HG03575 (cell line): ENCODE measurements around the gene PLCH1.

Source experiments
- ATAC-seq: cut with Tn5 transposase; IDR thresholded peaks from one replicate; pipeline ENCODE4 v1.9.1; 2021; ENCODE audit not compliant: unreplicated experiment, insufficient number of reproducible peaks, low FRiP score; ENCODE audit errors: extremely low read depth

The PLCH1 gene

DNA sequence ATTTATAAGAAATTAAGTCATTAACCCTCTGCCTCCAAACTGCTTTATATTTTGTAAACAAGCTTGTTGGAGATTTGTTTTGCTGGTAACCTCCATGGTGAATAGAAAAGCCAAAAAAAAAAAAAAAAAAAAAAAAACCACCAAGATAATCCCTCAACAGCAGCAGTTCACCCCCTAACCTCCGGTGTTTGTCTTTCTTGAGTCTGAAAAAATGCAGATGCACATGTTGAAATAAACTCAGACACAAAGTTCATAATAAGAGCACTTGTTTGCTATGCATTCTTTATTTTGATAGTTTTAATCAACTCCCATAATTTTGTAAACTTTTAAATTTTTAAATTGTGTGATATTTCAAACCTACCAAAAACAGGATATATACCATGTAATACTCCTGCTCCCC, 1.8 kb upstream of the PLCH1 start:
- no peak for ATAC-seq

DNA sequence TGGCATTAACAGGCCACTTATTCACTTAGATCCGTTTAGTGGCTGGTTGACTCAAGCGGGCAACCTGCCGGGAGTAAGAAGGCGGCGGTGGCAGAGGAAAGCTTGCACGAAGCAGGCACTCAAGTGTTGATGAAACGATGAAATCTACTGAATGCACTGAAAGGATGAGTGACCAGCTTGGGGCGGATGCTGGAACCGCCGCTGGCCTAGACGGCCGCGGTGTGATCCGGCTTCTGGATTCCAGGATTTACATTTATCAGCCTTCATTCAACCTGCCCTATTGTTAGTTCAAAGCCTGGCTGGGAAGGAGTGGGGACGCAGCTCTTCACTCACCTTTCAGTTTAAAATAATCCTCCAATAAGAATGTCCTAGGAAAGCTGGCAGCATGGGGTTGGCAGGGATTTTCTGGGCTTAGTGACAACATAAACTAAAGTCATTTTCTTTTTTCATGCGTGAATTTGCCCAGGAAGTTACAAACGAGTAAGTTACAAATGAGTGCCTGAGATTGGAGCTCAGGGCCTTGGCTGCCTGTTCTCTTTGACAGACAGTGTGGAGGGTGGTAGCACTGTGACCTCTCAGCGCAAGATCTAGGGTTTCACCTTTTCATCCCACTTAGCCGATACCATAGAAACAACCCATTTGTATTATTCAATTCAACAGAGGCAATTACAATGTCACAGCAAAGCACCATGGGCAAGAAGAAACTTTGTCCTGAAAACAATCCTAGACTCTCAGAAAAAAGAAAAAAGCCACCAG, 1.1 kb upstream of the PLCH1 start:
- no peak for ATAC-seq

DNA sequence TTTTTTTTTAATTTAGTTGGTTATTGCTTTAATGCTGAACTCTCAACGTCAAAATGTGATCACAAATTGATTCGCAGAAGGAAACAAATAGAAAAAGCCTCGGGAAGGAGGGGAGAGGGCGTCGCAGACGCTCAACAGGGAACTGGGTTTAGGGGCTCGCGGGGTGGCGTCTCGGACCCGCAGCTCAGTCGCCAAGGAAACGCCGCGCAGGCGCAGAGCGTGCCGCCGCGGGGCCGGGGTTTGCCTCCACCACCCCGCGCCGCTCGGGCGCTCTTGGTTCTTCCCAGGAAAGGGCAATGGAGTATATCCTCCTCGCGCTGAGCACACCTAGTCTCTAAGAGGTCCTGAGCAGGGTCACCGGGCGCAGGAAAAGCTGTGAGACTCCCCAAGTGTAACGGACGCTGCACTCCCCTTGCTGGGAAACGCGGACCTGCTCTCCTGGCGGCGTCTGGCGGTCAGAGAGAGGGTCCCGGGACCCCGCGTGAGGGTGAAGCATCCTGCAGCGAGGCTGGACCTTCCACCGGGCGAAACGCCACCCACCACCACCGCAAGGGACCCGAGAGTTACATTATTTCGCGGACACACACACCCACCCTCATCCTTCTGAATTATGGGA, 753 bp downstream of the PLCH1 start:
- no peak for ATAC-seq

DNA sequence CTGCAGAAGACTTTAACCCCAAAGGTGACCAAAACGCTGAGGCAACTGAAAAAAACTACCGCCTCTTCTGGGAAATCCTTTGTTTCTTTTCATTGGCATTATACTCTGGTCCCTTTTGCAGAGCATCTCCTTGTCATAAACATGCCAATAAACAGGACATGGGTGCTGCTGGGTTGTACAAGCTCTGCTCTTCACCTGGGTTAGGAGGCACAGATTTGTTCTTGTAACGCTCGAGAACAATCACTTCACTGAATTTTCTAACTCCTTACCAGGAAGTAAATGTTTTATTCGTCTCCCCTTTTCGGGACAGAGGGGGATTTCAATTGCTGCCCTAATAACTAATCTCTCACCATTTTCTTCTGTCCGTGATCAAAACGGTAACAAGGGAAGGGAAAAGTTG, 1.3 kb downstream of the PLCH1 start:
- ATAC-seq: no peak

DNA sequence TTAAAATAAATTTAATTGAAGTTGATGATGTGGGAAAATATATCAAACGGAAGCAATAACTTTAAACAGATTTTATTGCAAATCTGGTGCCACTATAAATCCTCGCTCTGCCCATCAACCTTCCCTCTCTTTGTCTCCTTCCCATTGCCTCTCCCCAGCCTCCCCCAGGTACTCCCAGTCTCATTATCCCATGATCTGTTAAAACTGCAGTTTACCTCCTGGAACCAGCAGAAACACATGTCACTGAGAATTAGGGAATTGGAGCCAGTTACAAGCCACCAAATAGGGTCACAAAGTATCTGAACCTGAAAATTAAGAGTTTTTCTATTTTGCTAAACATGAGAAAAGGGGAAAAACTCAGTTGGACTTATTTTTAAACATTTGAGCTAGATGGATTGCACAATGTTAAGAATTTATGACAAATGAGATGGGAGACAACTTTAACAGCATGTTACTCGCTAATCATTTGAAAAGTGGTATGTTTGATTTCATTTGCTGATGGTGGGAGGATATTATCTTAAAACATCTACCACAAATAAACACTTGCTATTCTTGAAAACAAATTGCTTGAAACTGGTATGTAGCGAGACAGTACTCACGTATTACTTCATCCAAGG, 2.4 kb downstream of the PLCH1 start:
- no peak for ATAC-seq

DNA sequence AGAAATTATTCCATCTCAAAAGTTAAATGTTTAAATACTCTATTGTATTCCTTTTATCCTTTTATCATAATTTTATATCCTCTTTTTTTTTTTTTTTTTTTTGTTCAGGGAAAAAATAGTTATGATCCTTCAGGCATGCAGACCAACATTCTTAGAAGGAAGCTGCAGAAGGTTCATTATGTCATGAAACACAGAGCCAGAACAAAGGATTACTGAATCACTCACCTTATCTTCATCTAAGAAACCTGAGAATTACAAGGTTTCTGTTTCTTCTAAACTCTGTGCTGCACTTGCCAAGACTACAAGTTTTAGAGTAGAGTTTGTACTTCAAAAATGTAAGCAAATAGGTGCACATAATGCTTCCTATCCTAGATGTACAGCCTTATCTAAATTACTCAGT, 3.3 kb downstream of the PLCH1 start:
- no peak for ATAC-seq

DNA sequence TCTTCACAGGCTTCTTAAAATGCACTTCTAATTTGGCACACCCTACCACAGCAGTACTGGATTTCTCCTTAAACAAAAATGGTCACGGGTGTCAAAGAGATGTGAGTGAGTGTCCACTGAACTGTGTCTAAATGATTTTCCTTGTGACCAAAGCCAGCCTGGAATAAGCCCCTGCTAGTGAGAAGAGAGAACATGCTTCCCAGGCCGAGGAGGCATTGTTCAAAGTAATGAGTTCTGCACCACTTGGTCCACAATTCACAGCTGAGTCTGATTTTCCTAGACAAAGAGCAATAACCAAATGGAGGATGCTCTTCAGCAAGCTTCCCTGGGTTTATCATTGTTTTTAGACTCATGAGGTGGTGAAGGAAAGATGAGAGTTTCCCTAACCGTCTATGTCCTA, 3.8 kb downstream of the PLCH1 start:
- no peak for ATAC-seq

DNA sequence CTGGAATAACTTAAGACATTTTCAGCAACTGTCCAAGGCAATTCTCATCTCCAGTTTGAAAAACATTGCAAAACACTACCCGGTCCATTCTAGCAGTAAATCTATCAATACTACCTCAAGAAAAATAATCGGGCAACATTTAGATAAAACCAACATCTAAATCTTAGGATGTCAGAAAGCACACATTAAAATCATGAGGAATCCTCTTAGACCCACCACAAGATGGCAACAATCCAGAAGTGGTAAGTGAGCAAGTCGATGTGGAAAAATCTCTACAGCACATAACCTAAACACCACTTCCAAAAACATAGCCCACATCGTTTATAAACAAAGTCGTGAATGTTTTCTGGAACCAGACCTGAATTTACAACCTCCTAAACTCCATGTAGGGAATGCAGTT, 5.7 kb downstream of the PLCH1 start:
- no peak for ATAC-seq

DNA sequence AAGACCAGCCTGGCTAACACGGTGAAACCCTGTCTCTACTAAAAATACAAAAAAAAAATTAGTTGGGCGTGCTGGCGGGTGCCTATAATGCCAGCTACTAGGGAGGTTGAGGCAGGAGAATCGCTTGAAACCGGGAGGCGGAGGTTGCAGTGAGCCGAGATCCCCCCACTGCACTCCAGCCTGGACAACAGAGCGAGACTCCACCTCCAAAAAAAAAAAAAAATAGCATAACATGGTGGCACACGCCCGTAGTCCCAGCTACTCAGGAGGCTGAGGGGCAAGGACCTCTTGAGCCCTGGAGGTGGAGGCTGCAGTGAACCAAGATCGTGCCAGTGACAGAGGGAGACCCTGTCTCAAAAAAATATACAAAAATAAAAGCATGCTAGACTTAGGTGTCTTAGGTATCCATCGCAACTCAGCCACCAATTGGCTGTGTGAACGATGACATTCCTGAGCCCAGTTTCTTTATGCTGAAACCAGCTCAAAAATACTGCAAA, 6.2 kb downstream of the PLCH1 start:
- ATAC-seq: no peak

DNA sequence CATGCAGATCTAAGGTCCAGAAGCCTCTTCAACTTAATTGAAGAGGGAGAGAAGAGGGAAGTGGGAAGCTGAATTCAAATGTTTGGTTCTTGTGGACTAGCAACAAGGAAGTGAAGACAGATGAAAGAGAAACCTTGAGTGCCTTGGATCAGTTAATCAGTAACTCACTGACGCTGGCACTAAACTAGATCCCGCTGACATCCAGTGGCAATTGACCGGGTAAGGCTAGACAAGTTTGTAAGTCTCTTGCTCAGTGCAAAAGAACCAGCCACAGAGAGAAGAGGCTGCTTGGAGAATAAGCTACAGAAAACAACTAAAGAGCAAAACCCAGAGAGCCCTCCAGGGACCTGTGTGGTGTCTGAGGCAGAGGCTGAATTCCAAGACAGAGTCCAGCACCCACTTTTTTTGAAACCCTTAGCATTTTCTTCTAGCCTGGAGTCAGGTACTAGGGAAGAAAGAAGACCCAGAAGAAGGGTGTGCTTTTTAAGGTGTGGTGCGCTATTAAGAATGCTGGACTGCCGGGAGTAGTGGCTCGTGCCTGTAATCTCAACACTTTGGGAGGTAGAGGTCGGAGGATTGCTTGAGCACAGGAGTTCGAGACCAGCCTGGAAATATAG, 6.9 kb downstream of the PLCH1 start:
- peak; percentile 64 for ATAC-seq

DNA sequence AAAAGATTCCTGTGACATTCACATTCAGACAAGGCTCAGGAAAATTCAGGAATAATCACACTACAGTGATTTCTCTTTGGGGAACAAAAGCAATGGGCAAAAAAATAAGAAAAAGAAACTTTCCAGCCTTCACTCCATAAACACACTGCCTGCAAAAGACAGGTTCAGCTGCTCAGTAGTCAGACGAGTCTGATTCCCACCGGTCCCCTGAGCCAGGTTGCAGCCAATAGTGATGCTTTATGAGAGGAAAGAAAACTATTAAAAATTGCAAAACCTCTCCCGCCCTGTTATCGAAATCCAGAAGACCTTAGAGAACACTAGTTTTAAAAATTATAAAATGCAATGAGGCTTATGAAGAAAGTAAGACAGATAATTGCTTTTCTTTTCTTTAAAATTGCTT, 8.5 kb downstream of the PLCH1 start:
- no peak for ATAC-seq

DNA sequence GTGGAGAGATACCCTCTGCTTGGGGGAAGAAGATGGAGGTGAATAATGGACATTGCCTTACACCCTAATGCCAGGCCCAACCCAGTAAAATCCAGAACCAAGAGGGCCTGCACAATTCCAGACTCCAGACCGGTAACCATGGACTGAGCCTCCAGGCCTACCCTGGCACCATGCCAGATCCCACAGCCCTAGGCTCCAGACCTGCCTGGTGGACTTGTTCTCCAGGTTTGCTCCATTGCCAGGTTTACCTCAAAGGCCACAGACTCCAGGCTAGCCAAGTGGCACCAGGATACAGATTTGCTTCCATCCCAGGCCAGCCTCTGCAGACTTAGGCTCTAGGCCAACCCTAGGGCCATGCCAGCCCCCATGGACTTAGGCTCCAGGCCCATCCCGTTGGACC, 14.0 kb downstream of the PLCH1 start:
- no peak for ATAC-seq

DNA sequence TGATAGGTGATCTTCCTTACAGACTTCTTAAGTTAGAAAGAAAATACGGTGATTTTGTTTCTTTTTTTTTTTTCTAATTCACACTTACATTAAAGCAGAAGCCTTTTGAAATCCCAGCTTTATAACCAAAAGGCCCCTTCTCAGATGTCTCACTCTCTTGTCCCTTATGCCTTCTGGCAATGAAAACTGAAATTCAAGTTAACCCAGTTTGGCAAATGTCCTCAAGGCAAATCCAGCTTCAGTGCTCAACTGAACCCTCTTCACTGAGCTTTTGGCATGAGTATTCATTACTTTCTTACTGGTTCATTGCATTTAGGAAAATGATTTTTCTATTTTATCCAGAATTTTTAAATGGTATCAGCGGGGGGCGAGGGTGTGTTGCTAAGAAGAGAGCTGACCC, 17.0 kb downstream of the PLCH1 start:
- ATAC-seq: no peak

DNA sequence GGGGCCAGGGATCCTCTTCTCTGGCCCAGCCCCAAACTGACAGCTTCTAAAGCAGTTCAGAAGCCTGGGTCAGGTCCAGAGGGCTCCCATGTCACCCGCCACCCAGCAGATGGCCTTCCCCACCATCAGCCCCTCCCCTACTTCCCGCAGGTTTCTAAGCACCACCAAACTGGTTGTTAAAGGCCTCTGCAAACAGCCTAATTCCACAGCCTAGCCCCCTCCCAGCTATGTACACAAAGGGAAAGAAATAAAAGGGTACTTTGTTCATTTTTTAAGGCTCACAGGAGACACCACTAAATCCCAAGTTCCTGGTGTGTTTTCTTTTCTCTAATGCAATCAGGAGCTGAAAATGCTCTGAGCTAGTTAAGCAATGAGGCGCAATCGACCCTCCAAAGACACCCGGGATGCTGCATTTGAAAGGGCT, 30.6 kb downstream of the PLCH1 start:
- ATAC-seq: no peak

DNA sequence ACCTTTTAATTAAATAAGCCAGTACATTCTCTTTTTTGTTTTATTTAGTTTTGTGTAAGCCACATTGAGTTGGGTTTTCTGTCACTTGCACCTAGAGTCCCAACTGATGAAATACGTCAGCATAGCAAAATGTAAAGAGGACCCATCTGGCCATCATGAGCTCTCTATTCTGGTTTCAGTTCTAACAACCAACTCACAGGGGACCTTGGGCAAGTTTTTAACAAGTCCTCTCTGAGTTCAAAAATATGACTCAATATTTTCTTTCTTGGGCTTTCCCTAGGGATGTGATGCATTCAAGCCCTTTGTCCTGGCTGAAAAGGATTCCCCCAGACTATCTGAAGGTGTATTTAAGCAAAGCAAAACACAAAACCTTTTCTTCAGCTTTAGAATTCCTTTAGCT, 32.9 kb downstream of the PLCH1 start:
- ATAC-seq: peak; percentile 79

DNA sequence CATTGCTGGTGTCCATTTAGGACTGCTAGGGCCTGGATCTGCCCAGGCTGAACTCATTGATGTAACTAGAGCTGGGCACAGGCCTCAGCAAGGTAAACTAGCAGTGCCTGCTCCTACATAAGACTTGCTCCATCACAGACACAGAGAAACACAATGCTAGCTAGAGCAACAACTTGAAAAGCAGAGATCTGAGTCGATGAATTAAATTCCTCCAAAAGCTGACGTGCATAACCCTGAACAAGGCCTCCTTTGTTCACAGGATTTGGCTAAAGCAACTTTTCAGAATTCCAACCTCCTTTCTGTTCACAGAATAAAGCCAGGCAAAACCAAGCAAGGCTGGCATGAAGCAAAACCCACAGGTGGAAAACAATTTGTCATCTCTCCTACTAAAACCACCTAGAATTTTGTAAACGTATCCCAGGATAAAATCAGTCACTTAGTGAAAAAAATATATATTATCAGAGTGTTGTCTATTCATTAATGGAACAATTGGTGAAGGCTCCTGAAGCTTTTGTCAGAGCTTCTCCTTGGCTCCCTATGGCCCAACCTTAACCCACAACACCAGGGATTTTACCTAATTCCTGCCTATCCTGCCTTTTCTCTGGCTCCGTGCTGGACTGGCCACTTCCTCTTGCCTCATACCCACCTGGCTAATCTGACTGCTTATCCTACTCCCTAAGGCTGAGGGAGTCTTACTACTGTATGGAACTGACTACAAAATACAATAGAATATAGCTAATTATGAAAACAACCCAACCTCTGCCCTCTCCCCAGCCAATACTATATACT, 39.9 kb downstream of the PLCH1 start:
- ATAC-seq: no peak

DNA sequence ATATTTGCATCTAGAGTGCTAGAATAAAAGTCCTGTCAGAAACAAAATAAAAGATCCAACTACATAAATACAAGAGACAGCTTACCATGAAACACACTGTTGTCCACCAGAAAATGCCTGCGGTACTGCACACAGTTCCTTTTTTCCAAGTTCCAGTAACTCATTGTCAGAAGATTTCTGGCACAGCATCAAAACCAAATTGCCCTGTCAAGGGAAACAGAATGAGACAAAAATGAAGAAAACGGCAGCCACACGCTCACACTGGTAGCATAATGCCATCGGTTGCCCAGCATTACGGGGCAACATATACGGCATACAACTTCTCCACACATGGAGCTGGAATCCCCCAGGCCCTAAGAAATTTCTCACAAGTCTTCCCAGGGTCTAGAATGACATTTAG, 40.8 kb downstream of the PLCH1 start:
- ATAC-seq: no peak

DNA sequence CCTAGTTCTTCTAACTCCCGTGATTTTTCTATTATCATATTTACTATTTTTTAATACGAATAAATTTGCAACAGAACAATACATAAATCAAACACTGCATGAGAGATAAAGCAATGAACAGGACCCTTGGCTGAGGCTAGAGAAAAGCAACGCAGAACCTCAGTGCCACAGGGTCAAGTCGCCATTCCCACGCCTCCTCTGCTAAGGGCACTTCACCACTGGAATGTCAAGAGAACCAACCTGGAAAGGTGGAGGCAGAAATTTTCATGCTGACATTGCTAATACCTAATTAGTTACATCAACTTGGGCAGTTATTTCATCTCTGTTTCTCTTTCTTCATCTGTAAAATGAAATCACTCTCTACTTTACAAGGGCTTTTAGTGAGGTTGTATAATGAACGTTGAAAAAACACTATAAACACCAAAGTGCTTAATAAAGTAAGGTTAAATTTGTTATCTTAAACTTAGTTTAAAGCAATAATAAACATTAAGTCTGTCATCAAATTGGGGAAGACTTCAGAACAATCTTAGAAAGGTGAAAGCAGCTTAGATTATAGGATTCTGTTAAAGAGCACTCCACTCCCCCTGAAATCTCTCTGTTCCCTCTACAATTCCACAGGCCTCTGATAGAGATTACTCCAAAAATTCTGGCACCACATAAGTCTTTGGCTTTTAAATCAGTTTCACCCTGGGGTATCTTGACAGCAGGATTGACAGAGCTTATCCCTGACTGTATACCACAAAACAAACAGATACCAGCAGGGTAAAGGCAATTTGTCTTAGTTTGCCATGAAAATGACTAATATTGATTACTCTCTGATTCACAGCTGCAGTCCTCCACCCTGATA, 41.9 kb downstream of the PLCH1 start:
- ATAC-seq: no peak
